Calu3 (cell line): ENCODE results near the gene RIIAD1. TPM values are rescaled to one million over a fixed set of nuclear protein-coding genes. Genes with fewer than 3 reads are reported as not detected.

Experiments used
- BruUV-seq: library from RNA; stranded (reverse); fragments of 400-500 nt; replicated peaks from 2 replicates; lab custom pipeline; 2021; lab: Mats Ljungman, UMichigan
- CTCF ChIA-PET: fragments of 300-600 bp; sonication (Branson Sonifier 250); formaldehyde crosslinking; loops from one replicate; lab custom pipeline; 2022; ENCODE audit warnings: antibody characterized with exemption; lab: Charles Lee
- DNase-seq: peaks from one replicate; pipeline ENCODE4 v3.0.0; 2022
- H3K27ac Mint-ChIP-seq: one replicate; pipeline ENCODE4 v1.8.0; 2022; ENCODE audit warnings: mixed read lengths; ENCODE audit not compliant: unreplicated experiment
- H3K27me3 Mint-ChIP-seq: one replicate; pipeline ENCODE4 v1.8.0; 2022; ENCODE audit warnings: mixed read lengths; ENCODE audit not compliant: unreplicated experiment
- H3K36me3 Mint-ChIP-seq: one replicate; pipeline ENCODE4 v1.8.0; 2022; ENCODE audit warnings: mild to moderate bottlenecking, moderate library complexity, mixed read lengths; ENCODE audit not compliant: insufficient read depth, unreplicated experiment
- H3K4me1 Mint-ChIP-seq: one replicate; pipeline ENCODE4 v1.8.0; 2022; ENCODE audit warnings: mild to moderate bottlenecking, low read depth, mixed read lengths; ENCODE audit not compliant: unreplicated experiment
- H3K4me3 Mint-ChIP-seq: one replicate; pipeline ENCODE4 v1.8.0; 2022; ENCODE audit warnings: mild to moderate bottlenecking, low read depth, moderate library complexity, mixed read lengths; ENCODE audit not compliant: unreplicated experiment
- H3K9me3 Mint-ChIP-seq: one replicate; pipeline ENCODE4 v1.8.0; 2022; ENCODE audit warnings: low read depth, mixed read lengths; ENCODE audit not compliant: unreplicated experiment
- CTCF ChIP-seq: fragments of 200-600 bp; IDR thresholded peaks from one replicate; pipeline ENCODE4 v1.8.0; 2022; ENCODE audit warnings: antibody characterized with exemption; ENCODE audit not compliant: unreplicated experiment
- intact Hi-C: fragments of 100-400 bp; cut with micrococcal nuclease; formaldehyde crosslinking; loops from one replicate; pipeline ENCODE4 v1.10.0; 2022; ENCODE audit not compliant: unreplicated experiment
- total RNA-seq: library from RNA; stranded (reverse); gene quantifications from 2 replicates; pipeline ENCODE4 v1.2.3, GENCODE V29; 2022

The RIIAD1 gene
- total RNA-seq, 1 experiment from 2014 or later, result not detected

DNA sequence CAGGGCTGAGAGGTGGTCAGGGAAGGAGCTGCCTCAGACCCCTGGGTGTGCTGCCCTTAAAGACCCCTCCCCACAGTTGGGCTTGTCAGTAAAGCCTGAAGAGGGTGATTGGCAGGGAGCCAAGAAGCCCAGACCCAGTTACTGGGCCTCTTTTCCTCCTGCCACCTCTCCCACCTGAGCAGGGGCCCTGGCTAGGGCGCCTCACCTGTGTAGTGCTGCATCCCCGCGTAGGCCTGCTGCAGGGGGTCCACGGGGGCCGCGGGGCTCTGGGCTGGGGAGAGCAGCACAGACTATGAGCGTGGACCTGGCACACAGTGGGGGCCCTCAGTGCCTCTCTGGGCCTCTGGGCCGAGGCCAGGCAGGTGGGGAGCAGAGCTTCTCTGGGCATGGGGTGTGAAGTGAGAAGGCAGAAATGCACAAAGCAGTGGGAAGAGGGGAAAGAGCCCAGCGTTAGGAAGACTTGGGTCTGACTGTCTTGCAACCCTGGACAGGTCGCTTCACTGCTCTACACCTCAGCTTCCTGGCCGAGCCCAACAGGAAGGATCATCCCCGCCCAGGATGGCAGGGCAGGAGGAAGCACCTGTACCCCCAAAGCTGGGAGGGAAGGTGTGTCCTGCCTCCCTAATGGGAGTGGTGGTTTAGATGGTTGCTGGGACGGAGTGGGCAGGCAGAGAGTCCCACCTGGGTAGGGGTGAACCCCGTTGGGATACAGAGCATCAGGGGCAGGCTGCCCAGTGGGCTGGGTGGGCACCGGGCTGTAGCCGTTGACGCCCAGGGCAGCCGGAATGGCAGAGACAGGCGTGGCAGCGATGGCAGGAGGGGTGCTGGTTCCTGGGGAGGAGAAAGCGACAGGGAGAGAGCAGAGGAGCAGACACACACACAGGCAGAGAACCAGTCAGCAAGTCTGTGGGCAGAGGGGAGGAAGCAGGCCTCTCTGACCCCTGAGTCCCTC, 14.6 kb upstream of the RIIAD1 start:
- no peak for DNase-seq

DNA sequence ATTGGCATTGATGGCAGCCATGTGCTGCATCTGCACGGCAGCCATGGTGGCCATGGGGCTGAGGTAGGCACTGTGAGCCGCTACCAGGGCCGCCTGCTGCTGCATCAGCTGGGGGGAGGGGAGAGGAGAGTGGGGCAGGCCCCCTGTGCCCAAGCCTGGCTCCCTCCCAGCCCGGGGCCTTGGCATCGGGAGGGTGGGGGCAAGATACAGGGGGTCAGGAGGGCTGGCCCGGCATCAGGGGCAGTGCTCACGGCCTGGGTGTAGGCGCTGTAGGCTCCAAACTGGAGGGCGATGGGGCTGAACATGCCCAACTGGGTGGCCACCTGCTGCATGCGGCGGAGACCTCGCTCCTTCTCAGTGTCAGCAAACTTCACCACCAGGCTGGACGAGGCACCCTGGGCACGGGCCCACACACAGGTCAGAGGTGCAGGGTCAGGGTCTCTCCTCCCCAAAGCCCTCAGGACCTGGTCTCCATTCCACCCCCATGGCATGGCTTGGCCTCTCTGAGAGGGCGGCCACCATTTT, 13.7 kb upstream of the RIIAD1 start:
- peaks cover 8% of the 10 kb centered on the region for H3K36me3 Mint-ChIP-seq
- intact Hi-C loops, result no loop called here
- no peak for DNase-seq
- TF ChIP-seq CTCF, result no peak
- BruUV-seq, result no TSS peak
- H3K4me1 Mint-ChIP-seq, result peaks cover 14% of the 10 kb centered on the region
- H3K9me3 Mint-ChIP-seq, result no peaks in the 10 kb centered on the region
- H3K27me3 Mint-ChIP-seq, result no peaks in the 10 kb centered on the region
- H3K4me3 Mint-ChIP-seq, result no peak overlapping the region
- CTCF ChIA-PET, result interaction anchor here (0.5 kb wide), 1 partner anchor 520 kb away, joined by 4 read pairs; no protein-coding TSS in a partner anchor
- H3K27ac Mint-ChIP-seq, result no peak overlapping the region

More for the DNA sequence above, 14.6 kb upstream of the RIIAD1 start:
- H3K4me3 Mint-ChIP-seq, result no peak overlapping the region
- BruUV-seq, result no TSS peak
- CTCF ChIA-PET, result interaction anchor here (0.6 kb wide), 2 partner anchors 14 to 27 kb away, joined by 3 to 4 read pairs; no protein-coding TSS in a partner anchor
- H3K27me3 Mint-ChIP-seq, result no peaks in the 10 kb centered on the region
- peaks cover 8% of the 10 kb centered on the region for H3K36me3 Mint-ChIP-seq
- peaks cover 7% of the 10 kb centered on the region for H3K4me1 Mint-ChIP-seq
- no peak overlapping the region for H3K27ac Mint-ChIP-seq
- intact Hi-C loops, result no loop called here
- H3K9me3 Mint-ChIP-seq, result no peaks in the 10 kb centered on the region
- no peak for TF ChIP-seq CTCF

- Mint-ChIP-seq H3K36me3 (peaks cover 8% of the 10 kb centered on the region), H3K4me1 (peaks cover 26% of the 10 kb centered on the region), H3K9me3 (no peaks in the 10 kb centered on the region), H3K4me3 (no peak overlapping the region), H3K27ac (no peak overlapping the region), H3K27me3 (no peaks in the 10 kb centered on the region)
- no peak for DNase-seq
- CTCF ChIA-PET, result no interaction called here
- BruUV-seq, result no TSS peak
- TF ChIP-seq CTCF, result no peak
- intact Hi-C loops, result no loop called here
Observed at GRCh38 chr1:151708891-151709290, 12.4 kb upstream of the RIIAD1 start.

DNA sequence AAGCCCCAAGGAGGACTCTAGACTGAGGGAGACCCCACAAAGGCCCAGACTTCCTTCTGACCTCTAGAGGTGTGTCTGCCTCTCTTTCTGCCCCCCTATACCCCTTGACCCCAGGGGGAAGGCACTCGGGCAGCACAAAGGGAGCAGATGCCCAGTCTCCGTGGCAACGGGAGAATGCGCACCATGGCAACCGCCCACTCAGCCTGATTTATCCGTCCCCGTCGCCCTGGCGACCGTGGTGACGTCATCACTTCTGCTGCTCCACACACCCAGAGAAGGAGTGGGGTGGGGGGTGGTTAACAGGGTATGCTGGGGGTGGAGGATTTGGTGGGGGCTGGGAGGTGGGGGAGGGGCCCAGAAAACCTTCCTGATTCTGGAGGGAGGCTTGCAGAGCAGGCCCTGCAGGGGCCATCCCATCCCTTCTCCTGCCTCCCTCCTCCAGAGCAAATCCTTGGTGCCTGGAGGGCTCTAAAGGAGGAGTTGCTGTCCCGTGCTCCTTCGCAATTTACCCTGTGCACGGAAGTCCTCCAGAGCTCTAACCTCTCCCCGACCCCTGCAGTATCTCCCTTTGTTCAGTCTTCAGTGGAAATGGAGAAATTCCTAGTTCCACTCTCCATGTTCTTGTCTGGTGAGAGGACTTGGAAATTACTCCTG, 11.0 kb upstream of the RIIAD1 start:
- no peak overlapping the region for H3K4me3 Mint-ChIP-seq
- H3K9me3 Mint-ChIP-seq, result no peaks in the 10 kb centered on the region
- peak; percentile 46 for DNase-seq
- no peak for TF ChIP-seq CTCF
- CTCF ChIA-PET, result interaction anchor here (0.5 kb wide), 1 partner anchor 71 kb away, joined by 4 read pairs; no protein-coding TSS in a partner anchor
- peaks cover 27% of the 10 kb centered on the region for H3K4me1 Mint-ChIP-seq
- intact Hi-C loops, result no loop called here
- peaks cover 7% of the 10 kb centered on the region for H3K36me3 Mint-ChIP-seq
- no TSS peak for BruUV-seq
- no peak overlapping the region for H3K27ac Mint-ChIP-seq
- H3K27me3 Mint-ChIP-seq, result peaks cover 11% of the 10 kb centered on the region
